ENCODE data around the gene TRIB2.

- TF ChIP-seq CTCF (IDR thresholded peaks at IDR 0.05), result no peak
- no peak for TF ChIP-seq EP300 (IDR thresholded peaks at IDR 0.05)
- TF ChIP-seq POLR2A (IDR thresholded peaks at IDR 0.05), result no peak
Measured at GRCh38 chr2:12761104-12761503, 44.4 kb downstream of the TRIB2 start.

Measured in upper lobe of left lung (tissue), 4 donors.